Pancreas (tissue), 10 donors: ENCODE results near the gene BMERB1. TPM values are rescaled to one million over a fixed set of nuclear protein-coding genes. Genes with fewer than 3 reads are reported as not detected.

Experiments used
- ATAC-seq, 4 donors: fragments of 200-7000 bp; cut with Tn5 transposase; one replicate each; pipeline versions ENCODE4 v1.8.0 to v1.9.1; 2020; ENCODE audit warnings: mild to moderate bottlenecking in 4 of 4, moderate library complexity in 4 of 4
- DNase-seq, 6 donors: peaks; one replicate each; pipeline ENCODE4 v3.0.0-alpha.2; 2020
- FAIRE-seq: peaks from 2 replicates; lab custom pipeline; 2012; peaks lifted over from hg19 to GRCh38; lab: Jason Lieb, UNC
- H3K27ac ChIP-seq, 4 donors: fragments of 200-600 bp; sonication (generic); 1 replicate in 3 of 4; 2 replicates in 1 of 4; pipeline versions ENCODE4 v1.5.0 to v1.8.0; 2020
- H3K27me3 ChIP-seq, 4 donors: fragments of 200-600 bp; one replicate each; pipeline ENCODE4 v1.8.0; 2021
- H3K36me3 ChIP-seq, 3 donors: fragments of 200-600 bp; sonication (generic) in 1 of 3; one replicate each; pipeline versions ENCODE4 v1.5.0 to v1.8.0; 2020 to 2021
- H3K4me1 ChIP-seq, 3 donors: fragments of 200-600 bp; one replicate each; pipeline ENCODE4 v1.8.0; 2021
- H3K4me3 ChIP-seq, 4 donors: fragments of 200-600 bp; sonication (generic) in 2 of 4; one replicate each; pipeline versions ENCODE4 v1.5.0 to v1.8.0; 2020 to 2021
- H3K9me3 ChIP-seq, 4 donors: fragments of 200-600 bp; one replicate each; pipeline ENCODE4 v1.8.0; 2021
- CTCF ChIP-seq, 4 donors: fragments of 200-600 bp; sonication (generic) in 3 of 4; IDR thresholded peaks; one replicate each; pipeline versions ENCODE4 v1.5.0 to v1.8.0; 2021; ENCODE audit warnings: antibody characterized with exemption in 4 of 4
- WGBS, 2 donors: extraction: QIAGEN DNeasy Blood & Tissue Kit; methylation state at CpG; one replicate each; pipeline ENCODE4 v1.1.7; 2013; 5-methylcytosine and 5-hydroxymethylcytosine counted together
- intact Hi-C, 3 donors: fragments of 100-400 bp; cut with DNase I; formaldehyde crosslinking; loops; one replicate each; pipeline versions ENCODE4 v1.11.1 to v1.14.2; 2022
- polyA plus RNA-seq, 2 donors: library from polyadenylated mRNA; stranded (reverse); fragments of 200-250 nt; gene quantifications; one replicate each; pipeline ENCODE4 v1.2.3, GENCODE V29; 2013
- total RNA-seq, 6 donors: library from RNA; stranded (reverse); fragmentation: NEBNext Ultra II Directional in 4 of 6; extraction: Animal tissue kit (Norgen Biotek cat#: 25700) in 4 of 6; gene quantifications; one replicate each; pipeline versions ENCODE4 v1.2.1 to v1.2.4, GENCODE V29; 2021 to 2023
- donor health status: healthy with polysubstance abuse.
- donor health status: DM: no; HTN: no; CAD: no; lungs with moderate emphysema.
- donor health status: DM: no; HTN: no; CAD: no.
- donor health status: control.
- donor health status: control.
- donor health status: Bipolar disorder and iron deficiency.
- donor health status: DM: yes; HTN: yes; CAD: no.
- donor health status: DM: no; HTN: no; CAD: no.
- donor health status: DM: no; HTN: no; CAD: no.
- donor health status: DM: yes; HTN: yes; CAD: no.

Gene BMERB1
- total and polyA plus RNA-seq, 8 donors = 10.3 to 21.7 (median 17.5) TPM

GRCh38 chr16:15511759-15512487 is 77.5 kb downstream of the BMERB1 start:
- FAIRE-seq (no peak), ATAC-seq (no peak), DNase-seq (no peak)
- intact Hi-C loops = no loop called here
- Histone ChIP-seq H3K27me3 (no peaks in the 10 kb centered on the region), H3K4me1 (no peaks in the 10 kb centered on the region), H3K4me3 (no peak overlapping the region), H3K27ac (no peak overlapping the region), H3K36me3 (no peaks in the 10 kb centered on the region), H3K9me3 (no peaks in the 10 kb centered on the region)
- WGBS, 2 donors = 95 to 100% methylated on average over 11 of the region's 11 CpGs
- no peak for TF ChIP-seq CTCF (IDR thresholded peaks at IDR 0.05)

- FAIRE-seq = no peak
- intact Hi-C loops = no loop called here
- Histone ChIP-seq H3K9me3 (no peaks in the 10 kb centered on the region), H3K27ac (no peak overlapping the region), H3K27me3 (no peaks in the 10 kb centered on the region), H3K4me3 (no peak overlapping the region), H3K4me1 (no peaks in the 10 kb centered on the region), H3K36me3 (no peaks in the 10 kb centered on the region)
- no peak for DNase-seq
- 95 to 96% methylated on average over 11 of the region's 11 CpGs for WGBS, 2 donors
- TF ChIP-seq CTCF (IDR thresholded peaks at IDR 0.05) = no peak
- ATAC-seq = no peak
Measured at GRCh38 chr16:15513156-15513555, 78.8 kb downstream of the BMERB1 start.

DNA sequence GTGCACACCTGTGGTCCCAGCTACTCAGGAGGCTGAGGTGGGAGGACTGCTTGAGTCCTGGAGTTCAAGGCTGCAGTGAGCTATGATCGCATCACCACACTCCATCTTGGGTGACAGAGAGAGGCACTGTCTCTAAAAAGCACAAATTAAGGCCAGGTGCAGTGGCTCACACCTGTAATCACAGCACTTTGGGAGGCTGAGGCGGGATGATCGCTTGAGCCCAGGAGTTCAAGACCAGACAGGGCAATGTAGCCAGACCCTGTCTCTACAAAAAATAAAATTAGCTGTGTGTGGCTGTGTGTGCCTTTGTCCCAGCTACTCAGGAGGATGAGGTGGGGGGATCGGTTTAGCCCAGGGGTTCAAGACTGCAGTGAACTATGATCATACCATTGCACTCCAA is 81.6 kb downstream of the BMERB1 start:
- Histone ChIP-seq H3K9me3 (no peaks in the 10 kb centered on the region), H3K4me1 (peaks cover 0 to 4% (median 0%) of the 10 kb centered on the region in 3 donors), H3K36me3 (no peaks in the 10 kb centered on the region), H3K27ac (no peak overlapping the region), H3K27me3 (no peaks in the 10 kb centered on the region), H3K4me3 (no peak overlapping the region)
- no peak for DNase-seq
- ATAC-seq = no peak
- FAIRE-seq = no peak
- intact Hi-C loops = no loop called here
- WGBS, 2 donors = 86 to 96% methylated on average over 4 of the region's 4 CpGs
- TF ChIP-seq CTCF (IDR thresholded peaks at IDR 0.05) = no peak

GRCh38 chr16:15516609-15517008 is 82.2 kb downstream of the BMERB1 start:
- H3K4me1 ChIP-seq = peaks cover 0 to 4% (median 0%) of the 10 kb centered on the region in 3 donors
- no peak overlapping the region for H3K4me3 ChIP-seq
- intact Hi-C loops = no loop called here
- no peaks in the 10 kb centered on the region for H3K27me3 ChIP-seq
- DNase-seq (no peak), FAIRE-seq (no peak), ATAC-seq (no peak)
- WGBS, 2 donors = 95 to 96% methylated on average over 5 of the region's 5 CpGs
- TF ChIP-seq CTCF (IDR thresholded peaks at IDR 0.05) = no peak
- H3K36me3 ChIP-seq = no peaks in the 10 kb centered on the region
- H3K9me3 ChIP-seq = no peaks in the 10 kb centered on the region
- no peak overlapping the region for H3K27ac ChIP-seq

DNA sequence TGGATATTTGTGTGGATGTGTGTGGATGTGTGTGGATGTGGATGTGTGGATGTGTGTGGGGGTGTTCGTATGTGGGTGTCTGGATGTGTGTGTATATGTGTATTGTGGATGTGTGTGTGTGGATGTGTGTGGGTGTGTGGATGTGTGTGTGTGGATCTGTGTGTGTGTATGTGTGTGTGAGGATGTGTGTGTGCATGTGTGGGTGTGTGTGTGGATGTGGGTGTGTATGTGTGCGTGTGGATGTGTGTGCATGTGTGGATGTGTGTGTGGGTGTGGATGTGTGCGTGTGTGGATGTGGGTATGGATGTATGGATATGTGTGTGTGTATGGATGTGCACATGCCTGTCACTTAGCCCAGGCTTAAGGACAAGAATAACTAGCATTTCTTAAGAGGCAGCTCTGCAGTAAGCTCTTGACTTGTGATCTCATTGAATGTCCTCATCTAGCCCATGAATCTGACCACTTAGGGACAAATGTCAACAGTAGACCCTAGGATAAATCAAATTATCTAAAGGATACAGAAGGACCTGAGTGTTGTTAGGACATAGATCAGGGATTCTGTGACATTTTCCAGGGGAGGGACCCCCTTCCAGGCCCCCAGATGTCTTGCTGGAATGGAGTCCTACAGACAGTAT is 83.5 kb downstream of the BMERB1 start:
- FAIRE-seq = no peak

More for the DNA sequence above, 83.5 kb downstream of the BMERB1 start:
- no peaks in the 10 kb centered on the region for H3K9me3 ChIP-seq
- 93 to 95% methylated on average over 3 of the region's 3 CpGs for WGBS, 2 donors
- H3K4me1 ChIP-seq = peaks cover 0 to 4% (median 0%) of the 10 kb centered on the region in 3 donors
- ATAC-seq = no peak
- intact Hi-C loops = no loop called here
- no peak overlapping the region for H3K4me3 ChIP-seq
- no peak for DNase-seq
- no peaks in the 10 kb centered on the region for H3K36me3 ChIP-seq
- H3K27me3 ChIP-seq = no peaks in the 10 kb centered on the region
- H3K27ac ChIP-seq = no peak overlapping the region
- TF ChIP-seq CTCF (IDR thresholded peaks at IDR 0.05) = no peak
